ENCODE data around the gene INPP5D.
"Not testable (repeated sequence)": the region's sequence is repeated elsewhere in the genome, so short reads cannot be mapped to it uniquely, and the experiment has no call there.

INPP5D gene

GRCh38 chr2:233117811-233118647 is 57.9 kb downstream of the INPP5D start:
- DNase-seq, result no peak

GRCh38 chr2:233118648-233119000 is 58.5 kb downstream of the INPP5D start:
- DNase-seq, result peak in 2 of 14 donors; percentile 19 to 29

GRCh38 chr2:233119123-233119522 is 59.0 kb downstream of the INPP5D start:
- no peak for DNase-seq

- DNase-seq, result no peak
These were observed 59.7 kb downstream of the INPP5D start for GRCh38 chr2:233119806-233120205.

GRCh38 chr2:233120459-233120858 is 60.3 kb downstream of the INPP5D start:
- no peak for DNase-seq

- no peak for DNase-seq
These were observed 61.7 kb downstream of the INPP5D start for GRCh38 chr2:233121856-233122255.

GRCh38 chr2:233122541-233122940 is 62.4 kb downstream of the INPP5D start:
- no peak for DNase-seq

GRCh38 chr2:233123576-233123975 is 63.4 kb downstream of the INPP5D start:
- not testable (repeated sequence) for DNase-seq

- DNase-seq, result peak in 6 of 14 donors; percentile 10 to 53 (median 34)
These were observed 64.4 kb downstream of the INPP5D start for GRCh38 chr2:233124421-233125080.

- DNase-seq, result no peak
These were observed 65.4 kb downstream of the INPP5D start for GRCh38 chr2:233125455-233126065.

- DNase-seq, result no peak
These were observed 69.3 kb downstream of the INPP5D start for GRCh38 chr2:233129351-233129978.

GRCh38 chr2:233130024-233130423 is 69.9 kb downstream of the INPP5D start:
- DNase-seq, result no peak

- DNase-seq, result no peak
These were observed 70.4 kb downstream of the INPP5D start for GRCh38 chr2:233130481-233131020.

GRCh38 chr2:233131936-233132720 is 72.0 kb downstream of the INPP5D start:
- DNase-seq, result no peak

- DNase-seq, result no peak
These were observed 73.1 kb downstream of the INPP5D start for GRCh38 chr2:233133239-233133638.

- no peak for DNase-seq
These were observed 75.3 kb downstream of the INPP5D start for GRCh38 chr2:233135421-233135820.

- no peak for DNase-seq
These were observed 76.9 kb downstream of the INPP5D start for GRCh38 chr2:233137040-233137439.

- DNase-seq, result no peak
These were observed 80.0 kb downstream of the INPP5D start for GRCh38 chr2:233140077-233140585.

GRCh38 chr2:233140978-233141377 is 80.8 kb downstream of the INPP5D start:
- no peak for DNase-seq

GRCh38 chr2:233141901-233142300 is 81.8 kb downstream of the INPP5D start:
- DNase-seq, result no peak

- no peak for DNase-seq
These were observed 82.3 kb downstream of the INPP5D start for GRCh38 chr2:233142355-233142897.

Measured in C1 segment of cervical spinal cord (tissue), 14 donors.